B cell (primary cell): ENCODE data around the gene VTI1A. TPM values are rescaled to one million over a fixed set of nuclear protein-coding genes. Genes with fewer than 3 reads are reported as not detected.

ENCODE experiments used
- ATAC-seq: fragments of 200-7000 bp; cut with Tn5 transposase; one replicate; pipeline ENCODE4 v1.10.0; 2021; ENCODE audit warnings: low read depth, mild to moderate bottlenecking, moderate number of reproducible peaks, moderate library complexity
- CTCF ChIA-PET: fragments of 350-600 bp; sonication (Branson Sonifier 250); formaldehyde crosslinking; loops from one replicate; lab custom pipeline; 2021; ENCODE audit warnings: antibody characterized with exemption, inconsistent platforms; lab: Charles Lee
- POLR2A ChIA-PET: fragments of 350-600 bp; sonication (Branson Sonifier 250); formaldehyde crosslinking; loops from one replicate; lab custom pipeline; 2021; ENCODE audit warnings: antibody characterized with exemption; lab: Charles Lee
- DNase-seq: peaks from one replicate; pipeline ENCODE4 v3.0.0; 2013
- H2AFZ ChIP-seq: 2 replicates; pipeline ENCODE4 v1.6.1; 2012; ENCODE audit warnings: mild to moderate bottlenecking, low read depth, low read length; ENCODE audit not compliant: insufficient read depth, poor library complexity, severe bottlenecking
- H3K27ac ChIP-seq, 2 donors: 1 replicate in 1 of 2; 2 replicates in 1 of 2; pipeline ENCODE4 v1.5.1; 2012 to 2013; ENCODE audit warnings: low read length in 2 of 2, mild to moderate bottlenecking in 2 of 2, moderate library complexity in 1 of 2
- H3K27me3 ChIP-seq, 4 experiments: fragments of 200-600 bp in 1 of 4; sonication (generic) in 1 of 4; replicated peaks in 1 of 4; 1 replicate in 2 of 4; 2 replicates in 2 of 4; pipeline versions ENCODE4 v1.6.1 to v1.7.0; 2013 to 2016; ENCODE audit warnings: low read length in 3 of 4, mild to moderate bottlenecking in 2 of 4, mixed read lengths in 1 of 4, moderate library complexity in 1 of 4; ENCODE audit not compliant: insufficient read depth in 4 of 4, control insufficient read depth in 3 of 4; ENCODE audit errors: control extremely low read depth in 1 of 4
- H3K36me3 ChIP-seq, 2 experiments: replicated peaks in 1 of 2; 1 replicate in 1 of 2; 2 replicates in 1 of 2; pipeline versions ENCODE4 v1.6.1 to v1.7.1; 2013; ENCODE audit warnings: low read length in 1 of 2; ENCODE audit not compliant: insufficient read depth in 2 of 2, control insufficient read depth in 1 of 2; ENCODE audit errors: control extremely low read depth in 1 of 2, extremely low read depth in 1 of 2
- H3K4me1 ChIP-seq, 2 donors: fragments of 200-600 bp in 1 of 2; sonication (generic) in 1 of 2; 1 replicate in 1 of 2; 2 replicates in 1 of 2; pipeline versions ENCODE4 v1.5.1 to v1.6.1; 2013 to 2017; ENCODE audit warnings: low read length in 2 of 2; ENCODE audit not compliant: control insufficient read depth in 2 of 2, insufficient read depth in 2 of 2
- H3K4me2 ChIP-seq: replicated peaks from 2 replicates; pipeline ENCODE3; 2012; ENCODE audit warnings: mild to moderate bottlenecking, low read depth, low read length; ENCODE audit not compliant: poor library complexity, severe bottlenecking
- H3K4me3 ChIP-seq, 5 experiments: fragments of 200-600 bp in 1 of 5; sonication (generic) in 1 of 5; 1 replicate in 3 of 5; 2 replicates in 2 of 5; pipeline versions ENCODE4 v1.5.1 to v1.7.0; 2011 to 2016; ENCODE audit warnings: low read length in 4 of 5, mild to moderate bottlenecking in 4 of 5, low read depth in 2 of 5, control low read depth in 1 of 5, moderate library complexity in 1 of 5; ENCODE audit not compliant: insufficient read depth in 1 of 5; ENCODE audit errors: control extremely low read depth in 1 of 5, extremely low read depth in 1 of 5
- H3K79me2 ChIP-seq: fragments of 200-600 bp; sonication (generic); one replicate; pipeline ENCODE4 v1.6.0; 2016; ENCODE audit warnings: low read length; ENCODE audit not compliant: control insufficient read depth, insufficient read depth
- H3K9ac ChIP-seq: fragments of 200-600 bp; sonication (generic); 2 replicates; pipeline ENCODE4 v1.6.1; 2017; ENCODE audit warnings: mild to moderate bottlenecking, low read length, moderate library complexity
- H3K9me3 ChIP-seq, 3 donors: one replicate each; pipeline versions ENCODE4 v1.6.1 to v1.7.1; 2013; ENCODE audit warnings: low read length in 2 of 3; ENCODE audit not compliant: control insufficient read depth in 2 of 3, insufficient read depth in 1 of 3; ENCODE audit errors: control extremely low read depth in 1 of 3
- H4K20me1 ChIP-seq: 2 replicates; pipeline ENCODE4 v1.6.0; 2012; ENCODE audit warnings: mild to moderate bottlenecking, low read length; ENCODE audit not compliant: insufficient read depth, control insufficient read depth, poor library complexity, severe bottlenecking
- H3K27ac Mint-ChIP-seq: one replicate; pipeline ENCODE4 v1.8.0; 2021; ENCODE audit warnings: mixed read lengths
- H3K27me3 Mint-ChIP-seq: one replicate; pipeline ENCODE4 v1.8.0; 2021; ENCODE audit warnings: mixed read lengths
- H3K4me1 Mint-ChIP-seq: one replicate; pipeline ENCODE4 v1.8.0; 2021; ENCODE audit warnings: mixed read lengths
- H3K4me3 Mint-ChIP-seq: one replicate; pipeline ENCODE4 v1.8.0; 2021; ENCODE audit warnings: mixed read lengths
- H3K9me3 Mint-ChIP-seq: one replicate; pipeline ENCODE4 v1.8.0; 2022; ENCODE audit warnings: mixed read lengths; ENCODE audit not compliant: insufficient read depth
- CTCF ChIP-seq: fragments of 200-600 bp; IDR thresholded peaks from one replicate; pipeline ENCODE4 v1.8.0; 2022; ENCODE audit warnings: antibody characterized with exemption, mild to moderate bottlenecking
- EZH2 ChIP-seq: IDR thresholded peaks from 2 replicates; pipeline ENCODE4 v1.6.1; 2012; ENCODE audit warnings: borderline replicate concordance, low read depth, mild to moderate bottlenecking, moderate library complexity, low read length; ENCODE audit not compliant: insufficient read depth, poor library complexity, severe bottlenecking
- WGBS: methylation state at CpG from one replicate; pipeline ENCODE4 v1.1.5; 2013; ENCODE audit warnings: missing lambda C conversion rate; ENCODE audit not compliant: insufficient coverage; 5-methylcytosine and 5-hydroxymethylcytosine counted together
- intact Hi-C: fragments of 100-400 bp; cut with micrococcal nuclease; formaldehyde crosslinking; loops from one replicate; pipeline ENCODE4 v1.10.0; 2022
- polyA plus RNA-seq: library from polyadenylated mRNA; depleted of rRNA; stranded (reverse); fragments of >200 nt; gene quantifications from 2 replicates; pipeline ENCODE4 v1.2.3, GENCODE V29; 2012
- total RNA-seq, 2 donors: library from RNA; stranded (reverse); fragments of 120-200 nt in 1 of 2; gene quantifications; 1 replicate in 1 of 2; 2 replicates in 1 of 2; pipeline versions ENCODE4 v1.2.3 to v1.2.4, GENCODE V29; 2013 to 2022

Gene VTI1A
- total and polyA plus RNA-seq, 2 donors (not counting 1 experiment from before 2014, with no cell fraction given): 20.0 to 84.1 TPM

- Mint-ChIP-seq H3K4me3 (no peak overlapping the region), H3K27me3 (no peaks in the 10 kb centered on the region), H3K27ac (no peak overlapping the region), H3K9me3 (no peaks in the 10 kb centered on the region), H3K4me1 (no peaks in the 10 kb centered on the region)
- Histone ChIP-seq H3K4me1 (no peaks in the 10 kb centered on the region), H3K9me3 (no peaks in the 10 kb centered on the region), H3K9ac (no peak overlapping the region), H3K36me3 (peaks cover 3 to 66% of the 10 kb centered on the region in 2 experiments), H3K4me3 (no peak overlapping the region), H3K27ac (no peak overlapping the region), H3K79me2 (no peaks in the 10 kb centered on the region), H4K20me1 (no peaks in the 10 kb centered on the region), H3K27me3 (no peaks in the 10 kb centered on the region), H2AFZ (no peak overlapping the region), H3K4me2 (no peak overlapping the region)
- no CpG with 5 or more reads among the region's 2 CpGs for WGBS
- TF ChIP-seq EZH2 (no peak), CTCF (peak; percentile 59)
- no peak for ATAC-seq
- ChIA-PET POLR2A (interaction anchor here (1.5 kb wide), 1 partner anchor 12 kb away, joined by 3 read pairs; the partner anchor contains the start of genes VTI1A and ZDHHC6), CTCF (interaction anchor here (0.6 to 2.8 kb wide), 11 partner anchors 10 to 320 kb away, joined by 3 to 8 read pairs (median 3); partner anchors contain the start of genes VTI1A and ZDHHC6)
- peak; percentile 35 for DNase-seq
- intact Hi-C loops: loop anchor here (10.0 kb wide), 1 partner anchor 120 kb away; no protein-coding TSS in a partner anchor
Observed at GRCh38 chr10:112434988-112435619, 11.9 kb upstream of the VTI1A start.

DNA sequence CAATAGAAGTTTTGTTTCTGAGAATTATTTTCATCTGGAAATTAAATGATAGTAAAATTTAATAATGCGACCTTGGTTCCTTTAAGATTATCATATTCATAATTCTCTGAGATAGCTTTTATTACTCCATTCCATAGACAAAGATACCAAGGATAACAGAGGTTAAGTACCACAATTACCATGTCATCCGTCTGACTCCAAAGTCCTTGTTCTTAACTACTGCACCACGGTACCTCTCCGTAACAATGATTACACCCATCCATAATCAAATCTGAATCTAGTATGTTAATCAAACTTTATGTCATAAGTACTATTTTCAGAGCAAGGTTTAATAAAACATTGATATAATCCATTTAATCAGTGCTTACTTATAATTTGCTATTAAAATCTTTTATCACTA, 8.7 kb upstream of the VTI1A start:
- Mint-ChIP-seq H3K27me3 (no peaks in the 10 kb centered on the region), H3K27ac (no peak overlapping the region), H3K9me3 (no peaks in the 10 kb centered on the region), H3K4me1 (peaks cover 6% of the 10 kb centered on the region), H3K4me3 (no peak overlapping the region)
- Histone ChIP-seq H3K9me3 (no peaks in the 10 kb centered on the region), H4K20me1 (no peaks in the 10 kb centered on the region), H3K4me3 (no peak overlapping the region), H3K36me3 (peaks cover 1 to 64% of the 10 kb centered on the region in 2 experiments), H3K4me2 (no peak overlapping the region), H3K79me2 (no peaks in the 10 kb centered on the region), H3K27ac (no peak overlapping the region), H3K9ac (no peak overlapping the region), H2AFZ (no peak overlapping the region), H3K27me3 (no peaks in the 10 kb centered on the region), H3K4me1 (no peaks in the 10 kb centered on the region)
- no peak for TF ChIP-seq CTCF
- TF ChIP-seq EZH2: no peak
- ChIA-PET POLR2A (no interaction called here), CTCF (no interaction called here)
- ATAC-seq (no peak), DNase-seq (no peak)
- intact Hi-C loops: loop anchor here (10.0 kb wide), 1 partner anchor 124 kb away; no protein-coding TSS in a partner anchor
- WGBS: no CpG with 5 or more reads among the region's 4 CpGs
